T-helper 9 cell (primary cell): ENCODE measurements around the gene MUSK.
"Not testable (repeated sequence)": the region's sequence is repeated elsewhere in the genome, so short reads cannot be mapped to it uniquely, and the experiment has no call there.

Source experiments
- DNase-seq: peaks from one replicate; pipeline ENCODE4 v3.0.0-alpha.2; 2020

Gene MUSK

DNA sequence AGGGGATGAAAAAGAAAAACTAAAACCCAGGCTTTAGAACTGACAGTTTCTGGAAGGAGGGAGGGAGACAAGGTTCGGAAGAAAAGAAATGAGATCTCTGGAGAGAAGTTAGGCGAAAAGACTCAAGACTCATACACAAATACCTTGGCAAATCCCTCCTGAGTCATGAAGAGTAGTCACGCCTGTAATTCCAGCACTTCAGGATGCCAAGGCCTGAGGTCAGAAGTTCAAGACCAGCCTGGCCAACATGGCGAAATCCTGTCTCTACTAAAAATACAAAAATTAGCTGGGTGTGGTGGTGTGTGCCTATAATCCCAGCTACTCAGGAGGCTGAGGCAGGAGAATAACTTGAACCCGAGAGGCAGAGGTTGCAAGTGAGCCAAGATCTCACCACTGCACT, 27.3 kb downstream of the MUSK start:
- not testable (repeated sequence) for DNase-seq

DNA sequence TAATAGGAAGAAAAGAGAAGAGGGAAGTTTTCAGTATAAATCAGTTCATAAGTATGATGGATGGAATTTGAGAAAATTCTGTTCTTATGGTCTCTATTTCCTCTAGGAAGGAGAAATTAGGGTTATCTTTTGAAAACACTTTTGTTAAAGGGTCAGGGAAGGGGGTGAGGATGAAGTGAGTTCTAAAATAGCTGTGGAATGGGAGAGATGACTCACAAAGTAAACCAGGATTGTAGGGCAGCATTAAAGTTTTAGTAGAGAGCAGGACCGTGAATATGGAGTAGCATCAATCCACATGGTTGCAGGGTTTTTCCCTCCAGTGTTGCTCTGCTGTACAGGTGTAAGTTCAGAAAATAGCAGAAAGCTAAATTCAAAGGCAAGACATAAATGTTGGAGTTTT, 32.4 kb downstream of the MUSK start:
- DNase-seq = no peak

DNA sequence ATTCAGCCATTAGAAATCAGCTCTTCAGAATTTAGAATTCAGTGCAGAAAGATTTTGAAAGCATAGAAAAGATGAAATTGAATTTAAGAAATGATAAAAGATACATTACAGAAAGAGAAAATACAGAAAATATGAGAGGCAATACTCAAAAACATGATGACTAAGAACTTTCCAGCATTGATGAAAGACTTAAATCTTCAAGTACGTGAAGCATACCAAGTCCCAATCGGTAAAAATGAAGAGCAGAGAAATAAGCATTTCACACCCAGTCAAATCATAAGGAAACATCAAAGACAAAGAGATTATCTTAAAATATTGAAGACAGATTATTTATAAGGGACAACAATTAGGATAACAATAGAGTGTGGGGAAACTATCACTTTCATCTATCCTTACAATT, 35.1 kb downstream of the MUSK start:
- no peak for DNase-seq

DNA sequence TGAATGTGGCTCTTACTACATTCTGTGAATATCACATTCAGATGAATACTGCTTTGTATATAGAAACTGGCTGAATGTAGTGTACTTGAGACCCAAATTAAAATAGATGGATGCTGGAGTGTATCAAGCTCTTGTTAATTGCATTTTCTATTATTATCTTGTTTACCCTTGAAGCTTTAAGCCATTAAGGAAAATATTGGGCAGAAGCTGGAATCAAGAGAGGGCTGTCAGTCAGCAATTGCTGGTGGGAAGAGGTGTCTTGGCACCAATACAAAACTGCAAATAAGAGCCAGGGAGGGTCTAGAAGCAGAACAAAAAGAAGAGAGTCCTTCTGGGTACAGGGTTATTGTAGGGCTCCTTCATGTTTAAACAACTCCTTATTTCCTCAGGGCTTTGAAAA, 38.8 kb downstream of the MUSK start:
- DNase-seq = no peak

DNA sequence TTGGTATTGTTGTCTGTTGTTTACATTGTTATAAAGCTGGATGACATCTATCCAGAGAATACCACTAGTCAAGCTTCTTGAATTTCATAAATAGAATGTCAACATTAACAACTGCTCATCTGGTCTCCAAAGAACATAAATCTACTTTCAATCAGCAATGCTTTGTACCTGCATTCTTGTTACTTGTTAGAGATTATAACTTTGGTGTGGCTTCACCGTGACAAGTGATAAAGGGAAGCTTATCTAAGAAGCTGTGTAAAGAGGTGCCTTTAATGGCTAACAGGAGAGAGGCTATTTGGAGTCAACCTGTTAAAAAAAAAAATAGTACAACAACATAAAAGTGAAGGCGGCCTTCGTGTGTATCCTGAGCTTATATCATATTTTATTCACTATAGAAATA, 41.8 kb downstream of the MUSK start:
- no peak for DNase-seq

DNA sequence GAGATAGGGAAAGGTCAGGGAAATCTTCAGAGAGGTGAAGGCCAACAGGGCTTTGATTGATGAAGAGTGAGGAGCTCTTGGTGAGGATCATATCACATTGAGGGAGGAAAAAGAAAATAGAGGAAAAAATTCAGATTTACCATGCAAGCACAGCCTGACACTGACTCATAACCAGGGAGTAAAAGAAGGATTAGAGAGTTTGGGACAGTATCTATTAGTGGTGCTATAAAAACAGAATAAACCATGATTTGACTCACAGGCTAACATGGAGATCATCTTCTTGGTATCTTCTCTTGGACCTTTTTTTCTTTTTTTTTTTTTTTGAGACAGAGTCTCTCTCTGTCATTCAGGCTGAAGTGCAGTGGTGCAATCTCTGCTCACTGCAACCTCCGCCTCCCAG, 44.4 kb downstream of the MUSK start:
- DNase-seq = no peak

DNA sequence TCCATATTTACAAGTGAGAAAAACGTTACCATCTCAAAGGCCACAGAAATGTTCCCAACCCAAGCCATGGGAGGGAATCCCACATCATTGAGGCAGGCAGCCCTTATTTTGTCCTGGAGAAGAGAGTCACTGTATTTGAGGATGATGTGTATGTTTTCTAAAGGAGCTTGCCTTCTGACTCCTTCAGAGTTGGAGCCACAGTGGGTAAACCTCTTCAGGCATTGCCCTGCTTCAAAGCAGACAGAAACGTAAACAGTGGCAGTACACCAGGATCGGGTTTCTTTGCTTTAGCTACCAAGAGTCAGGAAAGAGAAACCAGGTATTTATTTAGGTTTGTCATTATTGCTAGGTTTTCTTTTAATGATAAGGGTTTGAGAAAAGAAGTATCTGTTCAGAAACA, 45.7 kb downstream of the MUSK start:
- DNase-seq = no peak

DNA sequence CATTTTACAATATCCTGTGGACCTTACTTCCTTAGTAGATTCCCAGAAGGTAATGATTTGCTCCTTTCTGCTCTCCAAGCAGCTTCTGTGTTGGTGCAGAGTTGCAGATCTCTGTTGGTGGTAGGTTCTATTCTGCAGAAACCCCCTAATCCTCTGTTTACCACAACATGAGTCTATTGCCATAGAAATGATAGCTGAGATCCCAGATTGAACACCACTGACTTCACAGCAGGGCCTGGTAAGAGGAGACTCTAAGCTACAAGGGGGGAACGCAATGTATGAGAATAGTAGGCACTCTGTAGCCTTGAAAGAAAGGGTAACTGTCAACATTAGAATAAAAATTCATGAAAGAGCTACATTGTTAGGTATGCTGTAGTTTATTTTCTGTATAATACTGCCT, 59.5 kb downstream of the MUSK start:
- DNase-seq = no peak

DNA sequence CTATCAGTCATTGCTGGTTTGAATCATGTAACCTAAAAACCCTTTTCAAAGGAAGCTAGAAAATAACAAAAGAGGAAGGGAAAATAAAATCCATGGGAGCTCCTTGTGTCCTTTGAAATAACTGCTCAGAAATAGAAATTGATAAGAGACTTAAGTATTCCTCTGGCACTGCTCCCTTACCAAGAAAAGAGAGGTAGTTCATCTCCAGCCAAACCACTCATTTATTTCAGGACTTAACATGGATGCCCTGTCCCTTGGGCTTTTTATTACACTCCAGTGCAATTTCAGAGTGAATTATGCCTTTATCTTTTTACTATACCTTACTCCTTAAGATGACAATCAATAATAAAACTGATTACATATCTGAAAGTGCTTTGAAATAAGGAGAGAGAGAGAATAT, 61.0 kb downstream of the MUSK start:
- no peak for DNase-seq

DNA sequence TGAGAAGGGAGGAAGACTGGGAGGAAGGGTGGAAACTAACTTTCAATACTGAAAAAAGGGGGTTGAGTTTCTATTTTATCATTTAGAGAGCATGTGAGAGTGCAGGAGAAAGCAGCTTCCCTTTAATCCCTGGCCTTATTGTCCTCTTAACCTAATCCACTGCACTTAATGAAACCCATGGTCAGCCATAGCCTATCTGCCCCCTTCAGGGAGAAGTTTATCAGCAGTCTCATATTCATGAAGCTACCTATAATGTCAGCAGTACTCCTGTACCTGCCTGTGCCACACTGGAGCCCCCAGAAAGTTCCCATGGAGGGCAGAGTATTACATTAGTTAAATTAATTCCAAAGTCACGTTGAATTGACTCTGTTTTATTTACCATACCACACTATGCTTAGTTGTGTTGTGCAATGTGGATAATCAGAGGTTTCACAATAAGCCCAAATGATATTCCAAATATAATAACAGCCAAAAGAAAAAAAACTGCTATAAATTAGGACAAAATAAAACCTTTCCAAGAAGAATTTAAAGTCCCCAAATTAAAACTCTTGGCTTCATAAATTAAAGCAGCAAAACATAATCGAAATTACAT, 62.9 kb downstream of the MUSK start:
- no peak for DNase-seq

DNA sequence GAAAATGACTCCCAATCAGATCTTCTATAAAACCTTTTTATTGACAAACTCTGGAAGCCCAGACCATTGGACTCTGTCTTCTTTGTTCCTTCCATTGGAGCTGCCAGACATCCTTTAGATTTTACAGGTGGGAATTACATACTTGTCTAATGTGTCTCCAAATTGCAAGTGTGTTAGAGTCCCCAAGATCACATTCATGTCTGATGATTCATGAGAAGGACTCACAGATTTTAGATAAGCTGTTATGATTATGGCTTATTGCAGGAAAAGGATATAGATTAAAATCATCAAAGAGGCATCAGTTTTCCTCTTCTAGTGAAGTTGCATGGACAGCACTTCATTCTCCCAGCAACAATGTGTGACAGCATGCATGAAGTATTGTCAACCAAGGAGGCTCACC, 70.4 kb downstream of the MUSK start:
- DNase-seq = no peak

DNA sequence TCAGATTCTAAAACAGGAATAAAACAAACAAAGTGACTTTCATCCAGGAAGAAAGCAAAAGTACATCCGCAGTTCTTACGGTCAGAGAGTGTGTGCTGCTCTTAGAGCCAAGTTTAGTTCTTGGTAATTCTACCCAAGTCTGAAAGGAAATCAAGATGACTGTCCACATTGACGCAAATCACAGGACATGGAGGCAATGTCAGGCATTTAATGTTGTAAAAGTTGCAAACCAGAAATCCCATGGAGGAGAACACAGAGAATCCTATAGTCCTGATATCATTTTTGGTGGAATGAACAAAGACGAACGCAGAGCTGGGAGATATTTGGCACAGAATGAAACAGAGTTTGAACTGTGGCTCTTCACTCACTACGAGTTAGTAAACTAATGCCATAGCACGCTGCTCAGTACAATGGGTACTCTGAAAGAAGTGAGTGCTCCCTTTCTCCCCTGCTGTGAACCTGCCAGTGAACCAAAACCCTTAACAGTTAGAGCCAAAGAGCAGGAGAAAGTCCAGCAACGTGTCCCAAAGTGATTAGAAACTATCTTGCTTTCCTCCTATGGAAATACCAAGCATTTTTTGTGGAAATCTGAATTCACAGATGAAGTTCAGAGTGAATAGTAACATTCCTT, 74.3 kb downstream of the MUSK start:
- DNase-seq = no peak

DNA sequence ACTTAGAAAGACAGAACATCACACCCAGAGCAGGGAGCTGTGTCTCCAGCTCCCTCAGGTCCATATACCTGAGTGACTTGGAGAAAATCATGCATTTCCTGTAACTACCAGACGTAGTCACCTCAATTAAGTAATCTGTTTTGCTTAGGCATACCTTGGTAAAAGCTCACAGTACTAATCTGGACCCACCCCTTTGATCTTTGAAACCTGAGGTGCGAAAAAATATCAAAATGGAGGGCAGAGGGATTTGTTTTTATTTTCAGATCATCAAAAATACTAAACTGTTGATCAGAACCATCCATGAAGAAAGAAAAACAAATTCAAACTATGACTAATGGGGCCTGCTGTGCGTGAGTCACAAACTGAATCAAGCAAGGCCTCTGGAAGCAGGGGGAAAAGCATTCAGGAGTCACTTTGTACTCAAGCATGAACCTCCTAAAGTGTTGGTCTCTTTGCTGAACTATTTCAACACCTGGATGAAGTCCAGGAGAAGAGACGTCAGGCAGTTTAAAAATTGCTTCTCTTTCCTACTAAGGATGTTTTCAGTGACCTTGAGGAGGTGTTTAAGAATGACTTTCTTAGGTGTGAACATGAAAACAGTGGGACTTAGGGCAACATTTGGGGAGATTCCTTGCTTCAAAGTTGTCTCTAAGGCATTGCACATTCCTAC, 76.3 kb downstream of the MUSK start:
- DNase-seq = no peak

DNA sequence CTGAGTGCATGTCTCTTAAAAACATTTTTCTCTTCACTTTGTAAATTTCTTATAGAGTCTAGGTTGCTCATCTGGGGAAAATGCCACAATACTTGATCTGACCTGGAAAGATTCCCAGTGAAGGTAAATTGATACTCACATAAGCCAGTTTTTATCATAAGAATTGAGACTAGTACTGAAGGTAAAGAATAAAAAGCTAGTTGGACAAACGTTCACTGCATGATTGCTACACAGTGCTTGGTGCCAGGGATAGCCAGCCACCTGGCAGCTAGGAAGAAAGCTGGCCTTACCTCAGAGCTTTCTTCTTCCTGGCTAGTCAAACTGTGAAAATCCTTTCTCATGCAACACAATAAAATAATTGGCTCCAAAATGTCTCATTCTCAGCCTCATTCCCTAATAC, 77.1 kb downstream of the MUSK start:
- no peak for DNase-seq

DNA sequence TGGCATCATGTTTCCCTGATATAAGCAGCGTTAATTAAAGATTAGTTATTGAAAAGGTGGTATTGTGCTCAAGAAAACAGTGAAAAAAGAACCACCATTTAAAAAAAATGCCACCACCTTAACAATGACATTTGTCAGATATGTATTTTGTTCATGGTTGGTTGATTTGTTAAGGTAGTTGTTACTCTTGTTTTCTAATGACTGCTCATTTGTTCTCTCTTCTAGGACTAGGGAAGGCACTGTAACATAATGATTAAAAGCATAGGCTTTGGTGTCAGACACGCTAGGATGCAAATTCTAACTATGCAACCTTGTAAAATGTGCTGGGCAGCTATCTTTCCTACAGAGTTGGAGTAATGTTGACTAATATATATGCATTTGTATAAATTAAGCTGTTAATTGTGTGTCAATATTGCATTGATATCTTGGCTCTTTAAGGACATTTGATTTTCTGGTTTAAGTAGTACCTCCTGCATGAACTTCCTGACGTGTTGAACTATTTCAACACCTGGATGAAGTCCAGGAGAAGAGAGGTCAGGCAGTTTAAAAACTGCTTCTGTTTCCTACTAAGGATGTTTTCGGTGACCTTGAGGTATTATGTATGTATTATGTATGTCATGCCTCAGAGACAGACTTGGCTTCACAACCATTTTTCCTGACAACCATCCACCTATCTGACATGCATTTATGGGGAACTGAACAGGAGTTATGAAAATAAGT, 77.8 kb downstream of the MUSK start:
- DNase-seq = no peak

DNA sequence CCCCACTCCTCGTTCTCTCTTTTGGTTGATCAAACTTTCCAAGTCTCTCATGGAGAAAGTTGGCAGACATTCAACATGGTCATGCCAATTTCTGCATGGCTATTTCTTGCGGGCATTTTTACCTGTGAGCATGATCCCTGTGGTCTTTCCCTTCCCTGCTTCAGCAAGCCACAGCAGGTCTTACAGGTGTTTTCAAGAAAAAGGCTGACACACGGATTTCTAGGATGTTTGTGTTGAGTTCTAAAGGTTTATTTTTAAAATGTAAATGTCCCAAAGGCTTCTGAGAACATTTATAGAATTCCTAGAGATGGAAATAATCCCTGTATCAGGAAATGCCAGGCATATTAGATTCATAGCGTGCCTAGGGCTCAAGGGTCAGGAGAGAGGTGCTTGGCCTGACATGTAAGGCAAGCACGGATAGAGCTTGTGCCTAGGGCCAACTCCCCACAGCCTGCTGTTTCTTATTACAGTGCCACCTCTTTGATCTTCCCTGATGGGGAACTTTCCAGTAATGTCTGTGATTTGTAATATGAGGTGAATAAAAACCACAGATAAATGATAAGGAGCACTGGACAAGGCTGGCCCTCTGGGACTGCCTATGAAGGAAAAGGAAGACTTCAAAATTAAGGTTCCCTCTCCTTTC, 79.8 kb downstream of the MUSK start:
- no peak for DNase-seq

DNA sequence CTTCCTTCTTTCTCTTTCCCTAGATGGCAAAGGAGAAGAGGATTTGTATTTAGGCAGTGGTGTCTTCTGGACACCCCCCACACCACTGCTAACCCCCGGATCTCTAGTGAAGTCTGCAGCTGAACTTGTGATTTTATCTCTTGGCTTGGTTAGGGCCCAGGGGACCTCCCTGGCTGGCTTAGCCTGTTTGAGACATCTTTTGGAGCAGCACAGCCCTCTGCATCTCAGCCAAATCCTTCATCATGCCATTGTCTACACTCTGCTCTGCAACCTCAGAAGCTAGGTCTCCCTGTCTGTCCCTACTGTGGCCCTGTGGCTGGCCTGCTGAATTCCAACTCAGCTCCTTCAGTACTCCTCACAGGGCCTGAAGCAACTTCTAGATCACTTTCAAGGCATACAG, 81.7 kb downstream of the MUSK start:
- no peak for DNase-seq

DNA sequence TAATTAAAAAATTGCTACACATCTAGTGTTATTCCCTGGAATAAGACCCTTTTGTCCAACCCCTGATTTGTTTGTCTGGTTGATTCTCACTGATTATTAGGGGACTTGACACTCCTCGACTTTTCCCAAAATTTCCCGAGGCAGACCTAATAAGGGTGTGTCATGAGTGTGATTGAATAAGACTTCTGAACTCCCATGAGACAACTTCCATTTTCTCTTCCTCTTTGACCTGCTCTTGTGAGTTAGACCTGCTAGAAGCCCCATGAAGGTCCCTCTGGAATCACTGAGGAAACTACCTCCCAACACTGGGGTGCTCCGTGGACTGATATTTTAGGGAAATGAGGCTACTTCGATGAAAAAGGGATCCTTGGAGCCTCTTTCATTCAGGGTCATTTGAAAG, 83.4 kb downstream of the MUSK start:
- no peak for DNase-seq

DNA sequence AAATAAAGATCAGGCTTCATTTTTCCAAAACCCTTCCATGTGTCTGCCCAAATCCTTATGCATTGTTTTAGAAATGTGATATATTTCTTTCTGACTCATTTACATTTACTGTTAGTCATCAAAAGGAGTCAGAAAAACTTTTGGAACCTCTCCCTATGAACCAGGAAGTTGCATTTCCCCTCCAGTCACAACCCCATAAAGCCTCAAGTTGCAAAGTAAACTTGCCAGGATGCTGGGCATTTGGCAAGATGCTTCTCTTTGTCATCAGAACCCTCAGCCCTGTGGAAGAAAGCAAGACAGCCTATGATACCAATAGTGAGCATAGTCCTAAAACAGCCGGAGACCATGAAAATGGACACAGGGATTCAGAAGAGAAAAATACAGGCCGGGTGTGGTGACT, 84.2 kb downstream of the MUSK start:
- DNase-seq = no peak

DNA sequence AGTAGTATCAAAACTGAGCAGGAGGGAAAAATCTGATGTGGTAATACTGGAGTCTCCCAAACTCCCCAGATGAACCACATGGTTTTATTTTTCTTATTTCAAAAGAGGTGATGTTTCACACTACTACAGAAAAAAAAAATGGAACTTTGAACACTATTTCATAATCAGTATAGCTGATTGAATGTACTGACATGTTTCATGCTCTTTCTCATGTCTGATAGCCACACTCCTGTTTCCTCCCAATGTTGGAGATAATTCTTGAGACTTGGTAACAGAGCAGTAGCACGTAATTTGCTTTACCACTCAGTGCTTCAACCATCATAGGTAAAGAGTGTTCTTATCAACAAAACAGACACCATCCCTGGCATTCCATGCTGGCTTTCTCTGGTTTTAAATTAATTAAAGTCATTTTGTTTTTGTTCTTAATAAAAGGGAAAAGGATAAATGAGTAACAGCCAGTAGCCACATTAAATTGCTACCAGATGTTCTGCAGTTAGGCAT, 85.2 kb downstream of the MUSK start:
- no peak for DNase-seq

DNA sequence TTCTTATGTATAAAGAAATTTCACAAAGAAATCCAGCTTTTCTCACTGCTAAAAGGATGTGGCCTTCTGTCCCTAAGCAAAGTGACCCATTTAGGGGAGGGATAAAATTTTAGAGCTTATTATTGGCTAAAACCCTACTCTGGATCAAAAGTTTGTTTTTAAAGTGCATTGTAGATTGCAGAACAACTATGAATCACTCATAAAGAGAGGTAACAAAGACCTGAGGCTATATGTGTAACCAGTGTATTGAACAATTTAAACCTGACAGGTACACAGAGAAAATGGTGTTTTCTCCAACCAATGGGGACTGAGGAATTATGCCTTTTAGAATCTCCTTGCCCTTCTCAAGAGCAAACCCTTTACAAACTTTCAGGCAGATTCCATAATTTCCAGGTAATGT, 86.6 kb downstream of the MUSK start:
- no peak for DNase-seq

DNA sequence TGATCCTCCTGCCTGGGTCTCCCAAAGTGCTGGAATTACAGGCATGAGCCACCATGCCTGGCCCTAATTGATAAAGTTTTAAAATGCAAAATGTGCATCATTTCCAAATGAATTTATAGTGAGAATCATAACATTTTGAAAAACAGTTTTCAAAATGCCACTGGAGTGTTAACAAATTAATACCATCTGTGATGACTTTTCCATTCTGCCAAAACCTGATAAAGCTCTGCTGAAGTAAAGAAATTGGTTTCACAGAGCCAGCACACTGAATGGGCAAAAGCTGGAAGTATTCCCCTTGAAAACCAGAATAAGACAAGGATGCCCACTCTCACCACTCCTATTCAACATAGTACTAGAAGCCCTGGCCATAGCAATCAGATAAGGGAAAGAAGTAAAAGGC, 89.6 kb downstream of the MUSK start:
- DNase-seq = no peak

DNA sequence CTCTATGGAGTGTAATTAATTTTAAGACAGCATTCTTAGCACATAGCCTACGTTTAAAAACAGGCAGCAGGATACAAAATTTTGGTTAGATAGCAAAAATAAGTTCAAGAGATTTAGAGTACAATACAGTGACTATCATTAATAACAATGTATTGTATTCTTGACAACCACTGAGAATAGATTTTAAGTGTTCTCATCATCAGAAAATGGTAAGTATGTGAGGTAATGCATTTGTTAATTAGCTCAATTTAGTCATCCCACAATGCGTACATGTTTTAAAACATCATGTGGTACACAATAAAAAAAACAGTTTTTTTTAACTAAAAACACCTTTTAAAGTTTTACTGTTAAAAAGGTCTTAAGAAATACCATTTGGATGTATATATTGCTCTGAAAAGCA, 94.2 kb downstream of the MUSK start:
- no peak for DNase-seq
